Ovary (tissue), 3 donors: ENCODE data around the gene APEX1.

Source experiments
- POLR2A ChIP-seq: fragments of 450-650 bp; IDR thresholded peaks from one replicate; pipeline ENCODE4 v1.6.1; 2017; ENCODE audit warnings: antibody characterized with exemption, mild to moderate bottlenecking, moderate library complexity
- TF ChIP-seq, protein P1 (sequence below), 3 donors: fragments of 450-650 bp in 2 of 3; fragments of 200-600 bp in 1 of 3; IDR thresholded peaks; one replicate each; pipeline versions ENCODE4 v1.5.1 to v1.8.0; 2016 to 2022; ENCODE audit warnings: antibody characterized with exemption in 3 of 3, mild to moderate bottlenecking in 1 of 3
- donor health status: DM: no; HTN: no; CAD: no.

DNA sequence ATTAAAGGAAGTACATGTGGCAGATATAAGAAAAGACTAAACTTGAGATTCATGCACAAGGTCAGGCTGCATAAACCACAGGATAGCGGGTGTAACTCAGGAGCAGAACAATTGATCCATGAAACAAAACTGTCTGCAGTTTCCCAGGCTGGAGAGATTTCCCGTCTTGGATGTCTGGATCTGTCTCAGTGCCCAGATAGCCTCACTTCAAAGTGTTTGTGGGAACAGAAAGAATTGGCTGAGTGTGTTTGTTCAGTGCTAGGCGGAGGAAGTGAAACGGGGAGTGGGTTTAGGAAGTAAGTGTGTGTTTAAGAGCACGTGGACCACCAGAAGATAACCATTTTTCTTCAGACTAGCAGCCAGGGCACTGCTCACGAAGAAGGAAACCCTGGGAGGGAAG, 48.9 kb downstream of the APEX1 start:
- TF ChIP-seq, protein P1, sequence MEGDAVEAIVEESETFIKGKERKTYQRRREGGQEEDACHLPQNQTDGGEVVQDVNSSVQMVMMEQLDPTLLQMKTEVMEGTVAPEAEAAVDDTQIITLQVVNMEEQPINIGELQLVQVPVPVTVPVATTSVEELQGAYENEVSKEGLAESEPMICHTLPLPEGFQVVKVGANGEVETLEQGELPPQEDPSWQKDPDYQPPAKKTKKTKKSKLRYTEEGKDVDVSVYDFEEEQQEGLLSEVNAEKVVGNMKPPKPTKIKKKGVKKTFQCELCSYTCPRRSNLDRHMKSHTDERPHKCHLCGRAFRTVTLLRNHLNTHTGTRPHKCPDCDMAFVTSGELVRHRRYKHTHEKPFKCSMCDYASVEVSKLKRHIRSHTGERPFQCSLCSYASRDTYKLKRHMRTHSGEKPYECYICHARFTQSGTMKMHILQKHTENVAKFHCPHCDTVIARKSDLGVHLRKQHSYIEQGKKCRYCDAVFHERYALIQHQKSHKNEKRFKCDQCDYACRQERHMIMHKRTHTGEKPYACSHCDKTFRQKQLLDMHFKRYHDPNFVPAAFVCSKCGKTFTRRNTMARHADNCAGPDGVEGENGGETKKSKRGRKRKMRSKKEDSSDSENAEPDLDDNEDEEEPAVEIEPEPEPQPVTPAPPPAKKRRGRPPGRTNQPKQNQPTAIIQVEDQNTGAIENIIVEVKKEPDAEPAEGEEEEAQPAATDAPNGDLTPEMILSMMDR (IDR thresholded peaks at IDR 0.05) = no peak
- TF ChIP-seq POLR2A = no peak
